Measurements from ENCODE around the gene MAPK8IP2.
"Not testable (repeated sequence)": the region's sequence is repeated elsewhere in the genome, so short reads cannot be mapped to it uniquely, and the experiment has no call there.

MAPK8IP2 gene

DNA sequence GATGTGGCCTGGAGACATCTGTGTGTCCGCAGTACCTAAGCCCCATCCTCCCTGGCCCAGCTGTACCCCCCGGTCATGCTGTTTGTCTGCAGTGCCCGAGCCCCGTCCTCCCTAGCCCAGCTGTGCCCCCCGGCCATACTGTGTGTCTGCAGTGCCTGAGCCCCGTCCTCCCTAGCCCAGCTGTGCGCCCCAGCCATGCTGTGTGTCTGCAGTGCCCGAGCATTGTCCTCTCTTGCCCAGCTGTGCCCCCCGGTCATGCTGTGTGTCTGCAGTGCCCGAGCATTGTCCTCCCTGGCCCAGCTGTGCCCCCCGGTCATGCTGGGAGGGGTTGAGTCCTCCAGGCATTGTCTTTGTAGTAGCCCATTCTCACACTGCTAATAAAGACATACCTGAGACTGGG is 35.0 kb downstream of the MAPK8IP2 start:
- DNase-seq (ENCODE audit: low read depth) = no peak

DNA sequence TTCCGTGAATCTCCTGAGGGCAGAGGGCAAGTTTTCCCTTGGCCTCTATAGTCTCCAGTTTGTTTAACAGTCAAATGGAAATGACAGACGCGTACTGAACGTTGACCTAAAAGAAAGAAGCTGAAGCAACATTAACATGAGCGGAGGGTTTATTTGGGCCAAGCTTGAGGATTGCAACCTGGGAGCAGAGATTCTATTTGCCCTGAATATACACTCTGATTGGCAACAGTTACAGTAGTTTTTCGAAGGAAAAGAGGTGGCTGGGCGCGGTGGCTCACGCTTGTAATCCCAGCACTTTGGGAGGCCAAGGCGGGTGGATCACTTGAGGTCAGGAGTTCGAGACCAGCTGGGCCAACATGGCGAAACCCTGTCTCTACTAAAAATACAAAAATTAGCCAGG is 39.7 kb downstream of the MAPK8IP2 start:
- not testable (repeated sequence) for DNase-seq (ENCODE audit: low read depth)

- DNase-seq (ENCODE audit: low read depth) = no peak
Measured at GRCh38 chr22:50640857-50641647, 40.5 kb downstream of the MAPK8IP2 start.

- DNase-seq (ENCODE audit: low read depth) = no peak
Measured at GRCh38 chr22:50641696-50642607, 41.4 kb downstream of the MAPK8IP2 start.

DNA sequence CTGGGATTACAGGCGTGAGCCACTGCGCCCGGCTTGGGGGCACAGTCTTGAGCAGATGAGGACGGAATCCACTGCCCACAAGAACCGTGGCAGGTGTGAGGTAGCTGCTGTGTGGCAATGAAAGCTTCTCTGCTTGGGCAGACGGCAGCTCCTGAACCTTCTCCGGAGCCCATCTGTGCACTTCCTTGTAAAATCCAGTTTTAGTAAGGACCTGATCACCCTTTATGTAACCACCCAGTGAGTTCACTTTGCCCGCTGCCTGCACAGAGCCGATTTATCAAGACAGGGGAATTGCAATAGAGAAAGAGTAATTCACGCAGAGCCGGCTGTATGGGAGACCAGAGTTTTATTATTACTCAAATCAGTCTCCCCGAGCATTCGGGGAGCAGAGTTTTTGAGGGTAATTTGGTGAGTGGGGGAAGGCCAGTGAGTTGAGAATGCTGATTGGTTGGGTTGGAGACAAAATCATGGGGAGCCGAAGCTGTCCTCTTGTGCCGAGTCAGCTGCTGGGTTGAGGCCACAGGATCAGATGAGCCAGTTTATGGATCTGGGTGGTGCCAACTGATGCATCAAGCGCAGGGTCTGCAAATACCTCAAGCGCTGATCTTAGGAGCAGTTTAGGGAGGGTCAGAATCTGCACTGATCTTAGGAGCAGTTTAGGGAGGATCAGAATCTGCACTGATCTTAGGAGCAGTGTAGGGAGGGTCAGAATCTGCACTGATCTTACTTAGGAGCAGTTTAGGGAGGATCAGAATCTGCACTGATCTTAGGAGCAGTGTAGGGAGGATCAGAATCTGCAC is 42.6 kb downstream of the MAPK8IP2 start:
- DNase-seq (ENCODE audit: low read depth) = not testable (repeated sequence)

GRCh38 chr22:50643821-50644101 is 43.2 kb downstream of the MAPK8IP2 start:
- DNase-seq (ENCODE audit: low read depth) = not testable (repeated sequence)

GRCh38 chr22:50653256-50653655 is 52.7 kb downstream of the MAPK8IP2 start:
- no peak for DNase-seq (ENCODE audit: low read depth)

GRCh38 chr22:50654664-50655063 is 54.1 kb downstream of the MAPK8IP2 start:
- not testable (repeated sequence) for DNase-seq (ENCODE audit: low read depth)

GRCh38 chr22:50656122-50657070 is 55.8 kb downstream of the MAPK8IP2 start:
- DNase-seq (ENCODE audit: low read depth) = no peak

GRCh38 chr22:50657925-50658324 is 57.3 kb downstream of the MAPK8IP2 start:
- DNase-seq (ENCODE audit: low read depth) = no peak

- DNase-seq (ENCODE audit: low read depth) = not testable (repeated sequence)
Measured at GRCh38 chr22:50659711-50660110, 59.1 kb downstream of the MAPK8IP2 start.

DNA sequence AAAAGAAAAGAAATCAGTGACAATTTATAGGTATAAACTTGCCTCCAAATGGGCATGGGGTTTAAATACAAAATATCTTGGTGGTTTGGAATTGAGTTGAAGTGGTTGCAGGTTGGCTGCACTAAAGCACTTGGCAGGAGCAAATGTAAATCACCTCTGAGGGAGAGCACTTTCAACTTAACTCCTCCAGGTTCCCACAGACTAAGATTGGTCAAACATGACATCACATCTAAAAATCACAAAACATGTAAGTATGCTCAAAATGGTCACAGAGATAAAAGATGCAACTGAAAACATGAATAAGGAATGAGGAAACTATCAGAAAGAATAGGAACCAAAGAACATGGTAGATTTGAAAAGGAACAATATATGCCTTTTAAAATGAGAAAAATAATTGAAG is 59.7 kb downstream of the MAPK8IP2 start:
- no peak for DNase-seq (ENCODE audit: low read depth)
